ENCODE results near the gene G3BP1. TPM values are rescaled to one million over a fixed set of nuclear protein-coding genes. Genes with fewer than 3 reads are reported as not detected.
"Not testable (repeated sequence)": the region's sequence is repeated elsewhere in the genome, so short reads cannot be mapped to it uniquely, and the experiment has no call there.

Gene G3BP1
- 184 and 205 TPM in 2 replicates for total RNA-seq
- long read RNA-seq, full-length matches to known transcripts: 1,480 of 1,710 reads
- long read RNA-seq, partial matches to known transcripts: 90 of 1,710 reads
- long read RNA-seq, other reads (novel, unspliced or antisense): 140 of 1,710 reads

GRCh38 chr5:151771259-151772028 is at the start of gene G3BP1:
TSS of gene G3BP1 (plus strand) at chr5:151771954. CDS start at chr5:151786621, 14,667 bp downstream.
- DNase-seq (ENCODE audit: extremely low spot score, unreplicated experiment): peak; percentile 100
- Mint-ChIP-seq H3K4me3 (ENCODE audit: unreplicated experiment) (peak within 1 kb of the TSS; percentile 89), H3K27me3 (ENCODE audit: unreplicated experiment) (no peaks in the 10 kb centered on the region), H3K27ac (ENCODE audit: unreplicated experiment) (peak within 1 kb of the TSS; percentile 86), H3K9me3 (ENCODE audit: unreplicated experiment) (no peaks in the 10 kb centered on the region), H3K36me3 (ENCODE audit: unreplicated experiment) (peaks cover 2% of the 10 kb centered on the region), H3K4me1 (ENCODE audit: unreplicated experiment) (peaks cover 37% of the 10 kb centered on the region)
- TF ChIP-seq CTCF (IDR thresholded peaks at IDR 0.05): peak; percentile 73

GRCh38 chr5:151722546-151722945 is 49.2 kb upstream of the G3BP1 start:
- no peak for TF ChIP-seq CTCF (IDR thresholded peaks at IDR 0.05)
- Mint-ChIP-seq H3K27me3 (ENCODE audit: unreplicated experiment) (no peaks in the 10 kb centered on the region), H3K36me3 (ENCODE audit: unreplicated experiment) (no peaks in the 10 kb centered on the region), H3K9me3 (ENCODE audit: unreplicated experiment) (no peaks in the 10 kb centered on the region), H3K4me1 (ENCODE audit: unreplicated experiment) (peaks cover 17% of the 10 kb centered on the region), H3K27ac (ENCODE audit: unreplicated experiment) (no peak overlapping the region), H3K4me3 (ENCODE audit: unreplicated experiment) (no peak overlapping the region)
- DNase-seq (ENCODE audit: extremely low spot score, unreplicated experiment): no peak

GRCh38 chr5:151724360-151724759 is 47.4 kb upstream of the G3BP1 start:
- H3K27me3 Mint-ChIP-seq (ENCODE audit: unreplicated experiment): no peaks in the 10 kb centered on the region

GRCh38 chr5:151729597-151729996 is 42.2 kb upstream of the G3BP1 start:
- H3K27ac Mint-ChIP-seq (ENCODE audit: unreplicated experiment); H3K27me3 Mint-ChIP-seq (ENCODE audit: unreplicated experiment); H3K4me1 Mint-ChIP-seq (ENCODE audit: unreplicated experiment); H3K9me3 Mint-ChIP-seq (ENCODE audit: unreplicated experiment); H3K4me3 Mint-ChIP-seq (ENCODE audit: unreplicated experiment); DNase-seq (ENCODE audit: extremely low spot score, unreplicated experiment); H3K36me3 Mint-ChIP-seq (ENCODE audit: unreplicated experiment): not testable (repeated sequence)

More at GRCh38 chr5:151724360-151724759, 47.4 kb upstream of the G3BP1 start:
- Mint-ChIP-seq H3K27ac (ENCODE audit: unreplicated experiment) (no peak overlapping the region), H3K9me3 (ENCODE audit: unreplicated experiment) (peaks cover 2% of the 10 kb centered on the region), H3K4me3 (ENCODE audit: unreplicated experiment) (no peak overlapping the region), H3K36me3 (ENCODE audit: unreplicated experiment) (peaks cover 2% of the 10 kb centered on the region), H3K4me1 (ENCODE audit: unreplicated experiment) (peaks cover 5% of the 10 kb centered on the region)
- DNase-seq (ENCODE audit: extremely low spot score, unreplicated experiment): no peak
- TF ChIP-seq CTCF (IDR thresholded peaks at IDR 0.05): no peak

- Mint-ChIP-seq H3K27ac (ENCODE audit: unreplicated experiment) (no peak overlapping the region), H3K36me3 (ENCODE audit: unreplicated experiment) (peaks cover 4% of the 10 kb centered on the region), H3K4me1 (ENCODE audit: unreplicated experiment) (no peaks in the 10 kb centered on the region), H3K4me3 (ENCODE audit: unreplicated experiment) (no peak overlapping the region), H3K9me3 (ENCODE audit: unreplicated experiment) (peaks cover 9% of the 10 kb centered on the region), H3K27me3 (ENCODE audit: unreplicated experiment) (no peaks in the 10 kb centered on the region)
- no peak for TF ChIP-seq CTCF (IDR thresholded peaks at IDR 0.05)
- DNase-seq (ENCODE audit: extremely low spot score, unreplicated experiment): no peak
Observed at GRCh38 chr5:151730381-151730780, 41.4 kb upstream of the G3BP1 start.
